Testis (tissue), 3 donors: Measurements from ENCODE around the gene ELK3. TPM values are rescaled to one million over a fixed set of nuclear protein-coding genes. Genes with fewer than 3 reads are reported as not detected.

Source experiments
- DNase-seq: peaks from one replicate; pipeline ENCODE4 v3.0.0-alpha.2; 2019
- H3K27ac ChIP-seq, 2 donors: fragments of 200-600 bp; sonication (generic); one replicate each; pipeline ENCODE4 v1.5.1; 2019
- H3K27me3 ChIP-seq: fragments of 200-600 bp; sonication (generic); one replicate; pipeline ENCODE4 v1.5.1; 2019
- H3K36me3 ChIP-seq: fragments of 200-600 bp; sonication (generic); one replicate; pipeline ENCODE4 v1.5.1; 2017; ENCODE audit warnings: low read depth; ENCODE audit errors: missing control alignments
- H3K4me1 ChIP-seq: fragments of 200-600 bp; sonication (generic); one replicate; pipeline ENCODE4 v1.5.1; 2019
- H3K4me3 ChIP-seq, 2 donors: fragments of 200-600 bp; sonication (generic); one replicate each; pipeline ENCODE4 v1.5.1; 2017 to 2019
- H3K9me3 ChIP-seq: fragments of 200-600 bp; sonication (generic); one replicate; pipeline ENCODE4 v1.5.1; 2017
- POLR2A ChIP-seq: fragments of 450-650 bp; IDR thresholded peaks from one replicate; pipeline ENCODE4 v1.6.1; 2017; ENCODE audit warnings: antibody characterized with exemption, mild to moderate bottlenecking, moderate library complexity
- WGBS, 2 donors: methylation state at CpG; one replicate each; pipeline ENCODE4 v1.1.5; 2018; 5-methylcytosine and 5-hydroxymethylcytosine counted together
- intact Hi-C: fragments of 100-400 bp; cut with DNase I; formaldehyde crosslinking; loops from one replicate; pipeline ENCODE4 v1.15.1; 2023; ENCODE audit warnings: low total_unique reads
- polyA plus RNA-seq: library from polyadenylated mRNA; stranded (reverse); fragments of 350-450 nt; fragmentation: Illumina TruSeq; extraction: RNeasy Lipid Tissue Mini Kit (QIAGEN cat#74804); gene quantifications from one replicate; pipeline ENCODE4 v1.2.3, GENCODE V29; 2014; ENCODE audit warnings: low read depth, low replicate concordance; ENCODE audit not compliant: insufficient read depth
- total RNA-seq, 2 donors: library from RNA; depleted of rRNA; stranded (reverse); fragments of >200 nt; gene quantifications; one replicate each; pipeline ENCODE4 v1.2.3, GENCODE V29; 2016
- TF ChIP-seq, protein P1 (sequence below), 3 experiments: fragments of 450-650 bp in 2 of 3; fragments of 200-600 bp in 1 of 3; sonication (generic) in 1 of 3; IDR thresholded peaks; one replicate each; pipeline ENCODE4 v1.5.1; 2016 to 2019; ENCODE audit warnings: antibody characterized with exemption in 3 of 3, mild to moderate bottlenecking in 2 of 3, moderate library complexity in 1 of 3

Gene ELK3
- total and polyA plus RNA-seq, 3 donors from 2014 or later: 11.3 to 17.1 (median 15.4) TPM

GRCh38 chr12:96242597-96242996 is 48.4 kb downstream of the ELK3 start:
- Histone ChIP-seq H3K4me3 (no peak overlapping the region), H3K9me3 (no peaks in the 10 kb centered on the region), H3K27me3 (no peaks in the 10 kb centered on the region), H3K36me3 (no peaks in the 10 kb centered on the region), H3K27ac (no peak overlapping the region), H3K4me1 (peaks cover 13% of the 10 kb centered on the region)
- intact Hi-C loops: no loop called here
- TF ChIP-seq, protein P1, sequence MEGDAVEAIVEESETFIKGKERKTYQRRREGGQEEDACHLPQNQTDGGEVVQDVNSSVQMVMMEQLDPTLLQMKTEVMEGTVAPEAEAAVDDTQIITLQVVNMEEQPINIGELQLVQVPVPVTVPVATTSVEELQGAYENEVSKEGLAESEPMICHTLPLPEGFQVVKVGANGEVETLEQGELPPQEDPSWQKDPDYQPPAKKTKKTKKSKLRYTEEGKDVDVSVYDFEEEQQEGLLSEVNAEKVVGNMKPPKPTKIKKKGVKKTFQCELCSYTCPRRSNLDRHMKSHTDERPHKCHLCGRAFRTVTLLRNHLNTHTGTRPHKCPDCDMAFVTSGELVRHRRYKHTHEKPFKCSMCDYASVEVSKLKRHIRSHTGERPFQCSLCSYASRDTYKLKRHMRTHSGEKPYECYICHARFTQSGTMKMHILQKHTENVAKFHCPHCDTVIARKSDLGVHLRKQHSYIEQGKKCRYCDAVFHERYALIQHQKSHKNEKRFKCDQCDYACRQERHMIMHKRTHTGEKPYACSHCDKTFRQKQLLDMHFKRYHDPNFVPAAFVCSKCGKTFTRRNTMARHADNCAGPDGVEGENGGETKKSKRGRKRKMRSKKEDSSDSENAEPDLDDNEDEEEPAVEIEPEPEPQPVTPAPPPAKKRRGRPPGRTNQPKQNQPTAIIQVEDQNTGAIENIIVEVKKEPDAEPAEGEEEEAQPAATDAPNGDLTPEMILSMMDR (IDR thresholded peaks at IDR 0.05): no peak
- no peak for TF ChIP-seq POLR2A
- DNase-seq: no peak
- 70 to 75% methylated on average over 12 of the region's 12 CpGs for WGBS, 2 donors

- Histone ChIP-seq H3K4me1 (no peaks in the 10 kb centered on the region), H3K27ac (no peak overlapping the region)
- 74 to 81% methylated on average over 13 of the region's 13 CpGs for WGBS, 2 donors
These were observed 50.7 kb downstream of the ELK3 start for GRCh38 chr12:96244826-96245225.

GRCh38 chr12:96246926-96247505 is 52.8 kb downstream of the ELK3 start:
- no peak for TF ChIP-seq POLR2A
- TF ChIP-seq, protein P1 (IDR thresholded peaks at IDR 0.05): no peak
- Histone ChIP-seq H3K27me3 (no peaks in the 10 kb centered on the region), H3K9me3 (no peaks in the 10 kb centered on the region), H3K36me3 (no peaks in the 10 kb centered on the region), H3K4me3 (no peak overlapping the region), H3K27ac (no peak overlapping the region), H3K4me1 (no peaks in the 10 kb centered on the region)
- 94 to 95% methylated on average over 33 to 36 of the region's 36 CpGs for WGBS, 2 donors
- intact Hi-C loops: no loop called here
- DNase-seq: no peak

More at GRCh38 chr12:96244826-96245225, 50.7 kb downstream of the ELK3 start:
- Histone ChIP-seq H3K36me3 (no peaks in the 10 kb centered on the region), H3K4me3 (no peak overlapping the region), H3K9me3 (no peaks in the 10 kb centered on the region), H3K27me3 (no peaks in the 10 kb centered on the region)
- intact Hi-C loops: no loop called here
- no peak for DNase-seq
- TF ChIP-seq, protein P1 (IDR thresholded peaks at IDR 0.05): no peak
- TF ChIP-seq POLR2A: no peak

GRCh38 chr12:96247563-96247962 is 53.4 kb downstream of the ELK3 start:
- H3K36me3 ChIP-seq: no peaks in the 10 kb centered on the region

More at GRCh38 chr12:96247563-96247962, 53.4 kb downstream of the ELK3 start:
- Histone ChIP-seq H3K27ac (no peak overlapping the region), H3K9me3 (no peaks in the 10 kb centered on the region), H3K27me3 (no peaks in the 10 kb centered on the region), H3K4me3 (no peak overlapping the region), H3K4me1 (no peaks in the 10 kb centered on the region)
- 90 to 96% methylated on average over 13 of the region's 13 CpGs for WGBS, 2 donors
- no peak for DNase-seq
- intact Hi-C loops: no loop called here
- TF ChIP-seq POLR2A: no peak
- TF ChIP-seq, protein P1 (IDR thresholded peaks at IDR 0.05): no peak
